Right lobe of liver (tissue), 4 donors: ENCODE results near the gene TGFB1.

ENCODE experiments used
- POLR2A ChIP-seq: fragments of 450-650 bp; IDR thresholded peaks from one replicate; pipeline ENCODE4 v1.6.1; 2017; ENCODE audit warnings: antibody characterized with exemption, mild to moderate bottlenecking
- TF ChIP-seq, protein P1 (sequence below), 4 donors: fragments of 200-600 bp in 3 of 4; fragments of 450-650 bp in 1 of 4; IDR thresholded peaks; one replicate each; pipeline versions ENCODE4 v1.5.1 to v1.8.0; 2016 to 2022; ENCODE audit warnings: antibody characterized with exemption in 4 of 4, mild to moderate bottlenecking in 2 of 4
- donor health status: DM: no; HTN: no; CAD: no.
- donor health status: DM: no; HTN: no; CAD: no.
- donor health status: DM: no; HTN: yes; CAD: no.

DNA sequence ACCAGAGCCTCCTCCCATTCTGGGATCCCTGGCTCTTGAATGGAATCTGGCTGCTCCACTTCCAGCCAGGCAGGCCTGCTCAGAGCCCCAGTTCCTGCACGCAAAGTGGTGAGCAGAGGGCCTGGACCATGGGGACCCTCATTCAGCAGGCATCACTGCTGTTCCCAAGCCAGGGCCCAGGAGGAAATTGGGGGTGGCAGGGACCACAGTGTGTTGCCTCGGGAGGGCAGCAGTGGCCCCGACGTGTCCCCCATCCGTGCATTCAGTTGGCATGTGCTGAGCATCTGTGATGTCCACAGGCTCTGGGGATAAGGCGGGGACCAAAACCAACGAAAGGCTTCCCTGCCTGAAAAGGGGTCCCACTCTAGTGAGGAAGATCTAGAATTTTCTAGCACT lies 32.5 kb downstream of the TGFB1 start:
- TF ChIP-seq, protein P1, sequence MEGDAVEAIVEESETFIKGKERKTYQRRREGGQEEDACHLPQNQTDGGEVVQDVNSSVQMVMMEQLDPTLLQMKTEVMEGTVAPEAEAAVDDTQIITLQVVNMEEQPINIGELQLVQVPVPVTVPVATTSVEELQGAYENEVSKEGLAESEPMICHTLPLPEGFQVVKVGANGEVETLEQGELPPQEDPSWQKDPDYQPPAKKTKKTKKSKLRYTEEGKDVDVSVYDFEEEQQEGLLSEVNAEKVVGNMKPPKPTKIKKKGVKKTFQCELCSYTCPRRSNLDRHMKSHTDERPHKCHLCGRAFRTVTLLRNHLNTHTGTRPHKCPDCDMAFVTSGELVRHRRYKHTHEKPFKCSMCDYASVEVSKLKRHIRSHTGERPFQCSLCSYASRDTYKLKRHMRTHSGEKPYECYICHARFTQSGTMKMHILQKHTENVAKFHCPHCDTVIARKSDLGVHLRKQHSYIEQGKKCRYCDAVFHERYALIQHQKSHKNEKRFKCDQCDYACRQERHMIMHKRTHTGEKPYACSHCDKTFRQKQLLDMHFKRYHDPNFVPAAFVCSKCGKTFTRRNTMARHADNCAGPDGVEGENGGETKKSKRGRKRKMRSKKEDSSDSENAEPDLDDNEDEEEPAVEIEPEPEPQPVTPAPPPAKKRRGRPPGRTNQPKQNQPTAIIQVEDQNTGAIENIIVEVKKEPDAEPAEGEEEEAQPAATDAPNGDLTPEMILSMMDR (IDR thresholded peaks at IDR 0.05): no peak
- no peak for TF ChIP-seq POLR2A
